Neural progenitor cell (in vitro differentiated cells): ENCODE data around the gene CCR2.

Experiments
- EZH2 ChIP-seq: fragments of 200-600 bp; sonication (generic); IDR thresholded peaks from 2 replicates; pipeline ENCODE4 v1.6.1; 2017; ENCODE audit warnings: antibody characterized with exemption, mild to moderate bottlenecking, moderate library complexity
- EZH2phosphoT487 ChIP-seq: fragments of 200-600 bp; sonication (generic); IDR thresholded peaks from 2 replicates; pipeline ENCODE4 v1.6.1; 2017; ENCODE audit warnings: antibody characterized with exemption
- TF ChIP-seq, protein P1 (sequence below): fragments of 200-600 bp; sonication (generic); IDR thresholded peaks from 2 replicates; pipeline ENCODE4 v1.5.1; 2017; ENCODE audit warnings: antibody characterized with exemption, mild to moderate bottlenecking

DNA sequence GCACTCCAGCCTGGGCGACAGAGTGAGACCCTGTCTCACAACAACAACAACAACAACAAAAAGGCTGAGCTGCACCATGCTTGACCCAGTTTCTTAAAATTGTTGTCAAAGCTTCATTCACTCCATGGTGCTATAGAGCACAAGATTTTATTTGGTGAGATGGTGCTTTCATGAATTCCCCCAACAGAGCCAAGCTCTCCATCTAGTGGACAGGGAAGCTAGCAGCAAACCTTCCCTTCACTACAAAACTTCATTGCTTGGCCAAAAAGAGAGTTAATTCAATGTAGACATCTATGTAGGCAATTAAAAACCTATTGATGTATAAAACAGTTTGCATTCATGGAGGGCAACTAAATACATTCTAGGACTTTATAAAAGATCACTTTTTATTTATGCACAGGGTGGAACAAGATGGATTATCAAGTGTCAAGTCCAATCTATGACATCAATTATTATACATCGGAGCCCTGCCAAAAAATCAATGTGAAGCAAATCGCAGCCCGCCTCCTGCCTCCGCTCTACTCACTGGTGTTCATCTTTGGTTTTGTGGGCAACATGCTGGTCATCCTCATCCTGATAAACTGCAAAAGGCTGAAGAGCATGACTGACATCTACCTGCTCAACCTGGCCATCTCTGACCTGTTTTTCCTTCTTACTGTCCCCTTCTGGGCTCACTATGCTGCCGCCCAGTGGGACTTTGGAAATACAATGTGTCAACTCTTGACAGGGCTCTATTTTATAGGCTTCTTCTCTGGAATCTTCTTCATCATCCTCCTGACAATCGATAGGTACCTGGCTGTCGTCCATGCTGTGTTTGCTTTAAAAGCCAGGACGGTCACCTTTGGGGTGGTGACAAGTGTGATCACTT, 18.8 kb downstream of the CCR2 start:
- TF ChIP-seq, protein P1, sequence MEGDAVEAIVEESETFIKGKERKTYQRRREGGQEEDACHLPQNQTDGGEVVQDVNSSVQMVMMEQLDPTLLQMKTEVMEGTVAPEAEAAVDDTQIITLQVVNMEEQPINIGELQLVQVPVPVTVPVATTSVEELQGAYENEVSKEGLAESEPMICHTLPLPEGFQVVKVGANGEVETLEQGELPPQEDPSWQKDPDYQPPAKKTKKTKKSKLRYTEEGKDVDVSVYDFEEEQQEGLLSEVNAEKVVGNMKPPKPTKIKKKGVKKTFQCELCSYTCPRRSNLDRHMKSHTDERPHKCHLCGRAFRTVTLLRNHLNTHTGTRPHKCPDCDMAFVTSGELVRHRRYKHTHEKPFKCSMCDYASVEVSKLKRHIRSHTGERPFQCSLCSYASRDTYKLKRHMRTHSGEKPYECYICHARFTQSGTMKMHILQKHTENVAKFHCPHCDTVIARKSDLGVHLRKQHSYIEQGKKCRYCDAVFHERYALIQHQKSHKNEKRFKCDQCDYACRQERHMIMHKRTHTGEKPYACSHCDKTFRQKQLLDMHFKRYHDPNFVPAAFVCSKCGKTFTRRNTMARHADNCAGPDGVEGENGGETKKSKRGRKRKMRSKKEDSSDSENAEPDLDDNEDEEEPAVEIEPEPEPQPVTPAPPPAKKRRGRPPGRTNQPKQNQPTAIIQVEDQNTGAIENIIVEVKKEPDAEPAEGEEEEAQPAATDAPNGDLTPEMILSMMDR, result peak; percentile 59
- no peak for TF ChIP-seq EZH2
- no peak for TF ChIP-seq EZH2phosphoT487
